GM21786 (cell line): ENCODE results near the gene OOEP.

ENCODE experiments used
- ATAC-seq: cut with Tn5 transposase; IDR thresholded peaks from one replicate; pipeline ENCODE4 v1.9.1; 2021; ENCODE audit not compliant: unreplicated experiment

OOEP gene

GRCh38 chr6:73367761-73368355, 1.8 kb downstream of the OOEP start:
- ATAC-seq, result no peak

GRCh38 chr6:73364549-73364948, 5.1 kb downstream of the OOEP start:
- ATAC-seq, result no peak

DNA sequence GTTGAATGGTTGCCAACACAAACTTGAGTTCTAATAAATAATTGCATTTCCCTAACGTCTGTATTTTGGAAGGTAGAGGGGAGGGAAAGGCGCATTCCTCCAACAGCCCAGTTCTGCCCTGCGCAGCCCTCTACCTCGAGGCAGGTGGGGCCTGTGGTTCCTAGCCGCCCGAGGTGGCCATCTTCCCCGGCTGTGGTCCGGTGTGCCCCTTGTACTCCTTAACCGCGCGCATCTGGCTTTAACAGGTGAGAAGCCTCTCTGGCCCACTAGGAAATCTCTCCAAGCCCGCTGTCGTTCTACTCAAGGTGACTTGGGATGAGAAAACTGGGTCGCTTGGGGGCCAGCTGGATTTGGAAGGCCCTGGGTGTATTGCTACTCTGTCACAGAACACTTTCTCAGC, 5.6 kb downstream of the OOEP start:
- no peak for ATAC-seq

DNA sequence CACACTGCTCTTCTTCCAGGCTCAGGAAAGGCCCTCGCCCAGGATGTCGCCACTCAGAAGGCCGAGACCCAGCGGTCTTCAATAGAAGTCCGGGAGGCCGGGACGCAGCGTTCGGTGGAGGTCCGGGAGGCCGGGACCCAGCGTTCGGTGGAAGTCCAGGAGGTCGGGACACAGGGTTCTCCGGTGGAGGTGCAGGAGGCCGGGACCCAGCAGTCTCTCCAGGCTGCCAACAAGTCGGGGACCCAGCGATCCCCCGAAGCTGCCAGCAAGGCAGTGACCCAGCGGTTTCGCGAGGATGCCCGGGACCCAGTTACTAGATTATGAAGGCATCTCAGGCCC, 6.2 kb downstream of the OOEP start:
- no peak for ATAC-seq

DNA sequence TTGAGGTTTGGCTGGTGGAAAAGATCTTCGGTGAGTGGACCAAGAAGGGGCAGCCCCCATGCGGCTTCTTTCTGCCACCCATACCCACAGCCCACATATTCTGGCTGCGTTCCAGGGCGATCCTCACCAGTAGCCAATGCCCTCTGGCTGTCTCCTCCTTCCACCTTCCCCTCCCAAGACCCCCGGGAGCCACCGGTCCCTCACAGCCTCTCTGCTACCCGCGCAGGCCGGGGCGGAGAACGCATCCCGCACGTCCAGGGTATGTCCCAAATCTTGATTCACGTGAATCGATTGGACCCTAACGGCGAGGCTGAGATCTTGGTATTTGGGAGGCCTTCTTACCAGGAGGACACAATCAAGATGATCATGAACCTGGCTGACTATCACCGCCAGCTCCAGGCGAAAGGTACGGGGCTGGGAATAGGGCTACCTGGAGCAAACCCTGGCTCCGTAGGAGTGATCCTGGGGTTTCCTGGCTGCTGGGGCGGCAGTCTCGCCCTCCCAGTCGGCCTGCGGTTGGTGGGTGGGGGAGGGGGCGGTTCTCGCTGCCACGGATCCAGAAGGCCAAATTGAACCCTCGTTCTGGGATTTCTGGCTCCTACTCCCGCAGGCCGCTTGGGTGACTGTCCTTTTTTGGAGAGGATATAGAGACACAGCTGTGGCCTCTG, 6.7 kb downstream of the OOEP start:
- no peak for ATAC-seq

GRCh38 chr6:73362358-73362757, 7.3 kb downstream of the OOEP start, which contains the start of gene KHDC3L:
TSS of gene KHDC3L (plus strand) at chr6:73362658. CDS start at chr6:73362730, 72 bp downstream.
- no peak for ATAC-seq

DNA sequence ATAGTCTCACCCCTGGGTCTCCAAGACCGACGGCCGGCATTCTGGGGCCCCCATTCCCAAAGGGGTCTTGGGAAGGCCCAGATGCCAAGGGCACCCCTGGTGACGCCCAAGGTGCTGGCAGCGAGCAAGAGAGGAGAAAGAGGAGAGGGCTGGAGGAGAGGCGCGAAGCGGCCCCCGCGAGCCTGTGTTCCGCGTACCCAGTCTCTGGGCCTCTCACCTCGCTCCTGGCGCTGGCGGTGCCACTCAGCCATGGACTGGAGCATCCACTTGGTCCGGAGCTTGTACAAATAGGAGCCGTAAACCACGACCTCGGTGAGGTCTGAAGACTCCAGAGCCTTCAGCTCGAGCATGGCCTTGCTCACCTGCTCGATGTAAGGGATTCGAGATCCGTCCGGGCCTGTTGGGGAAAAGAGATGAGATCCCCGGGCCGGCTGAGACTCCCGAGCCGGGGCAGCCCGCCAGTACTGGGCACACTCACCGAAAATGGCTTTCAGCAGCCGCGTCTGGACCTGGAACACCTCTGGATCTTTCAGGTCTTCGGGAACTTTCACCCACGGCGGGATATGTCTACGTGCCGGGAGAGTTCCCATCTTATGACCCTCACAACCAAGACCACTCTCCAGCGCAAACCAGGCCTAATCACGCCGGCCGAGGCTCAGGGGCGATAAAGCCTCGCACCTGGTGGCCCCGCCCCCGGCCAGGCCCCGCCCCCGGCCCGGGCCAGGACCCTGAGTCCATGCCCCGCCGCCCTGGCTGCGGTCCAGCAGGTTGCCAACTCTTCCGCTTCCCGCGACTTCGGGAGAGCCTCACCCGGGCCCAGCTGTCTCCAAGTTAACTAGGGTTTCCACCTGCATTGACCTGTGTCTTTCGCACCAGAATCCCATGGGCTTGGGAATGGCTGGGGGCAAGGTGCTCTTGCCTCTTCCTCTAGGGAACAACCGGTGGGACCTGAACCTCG, 15.8 kb downstream of the OOEP start, which contains the start of gene DPPA5:
Gene DPPA5 (minus strand): TSS at position 641 of the 958 bp plus-strand sequence. CDS start 51 bp downstream, at position 590.
- no peak for ATAC-seq

- no peak for ATAC-seq
Observed at GRCh38 chr6:73349311-73349710, 20.4 kb downstream of the OOEP start.

DNA sequence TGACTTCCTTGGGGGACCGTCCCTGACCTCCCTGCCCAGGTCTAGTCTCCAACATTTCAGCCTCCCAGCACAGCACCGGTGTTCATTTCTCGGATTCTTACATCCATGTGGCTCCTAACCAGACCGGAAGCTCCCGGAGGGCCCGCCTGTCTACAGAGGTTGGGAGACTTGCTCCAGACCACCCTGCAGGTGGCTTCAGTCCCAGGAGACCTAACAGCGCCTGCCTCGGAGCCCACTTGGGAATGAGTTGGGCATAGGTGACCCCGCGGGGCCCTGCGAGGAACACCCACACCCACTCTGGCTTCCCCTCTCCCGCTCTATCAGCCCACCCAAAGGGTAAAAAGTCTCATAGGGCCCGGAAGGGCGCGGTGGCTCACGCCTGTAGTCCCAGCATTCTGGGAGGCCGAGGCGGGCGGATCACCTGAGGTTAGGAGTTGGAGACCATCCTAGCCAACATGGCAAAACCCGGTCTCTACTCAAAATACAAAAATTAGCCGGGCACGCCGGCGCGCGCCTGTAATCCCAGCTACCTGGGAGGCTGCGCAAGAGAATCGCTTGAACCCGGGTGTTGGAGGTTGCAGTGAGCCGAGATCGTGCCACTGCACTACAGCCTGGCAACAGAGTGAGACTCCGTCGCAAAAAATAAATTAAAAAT, 21.0 kb downstream of the OOEP start:
- ATAC-seq, result no peak

GRCh38 chr6:73343164-73343563, 26.5 kb downstream of the OOEP start:
- ATAC-seq, result no peak

DNA sequence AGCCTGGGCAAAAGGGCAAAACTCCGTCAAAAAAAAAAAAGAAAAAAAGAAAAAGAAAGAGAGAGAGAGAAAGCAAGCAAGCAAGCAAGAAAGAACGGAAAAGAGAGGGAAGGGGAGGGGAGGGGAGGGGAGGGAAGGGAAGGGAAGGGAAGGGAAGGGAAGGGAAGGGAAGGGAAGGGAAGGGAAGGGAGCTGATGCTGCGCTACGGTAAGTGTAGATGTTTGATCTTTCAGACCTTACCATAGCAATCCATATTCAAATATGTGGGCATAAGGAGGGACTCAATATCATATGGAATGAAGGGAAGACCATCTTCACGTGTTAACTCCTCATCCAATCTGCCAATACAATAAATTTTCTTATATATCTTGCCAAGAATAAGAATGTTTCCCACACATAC, 27.5 kb downstream of the OOEP start:
- ATAC-seq, result no peak

- ATAC-seq, result no peak
Observed at GRCh38 chr6:73341335-73341734, 28.4 kb downstream of the OOEP start.

DNA sequence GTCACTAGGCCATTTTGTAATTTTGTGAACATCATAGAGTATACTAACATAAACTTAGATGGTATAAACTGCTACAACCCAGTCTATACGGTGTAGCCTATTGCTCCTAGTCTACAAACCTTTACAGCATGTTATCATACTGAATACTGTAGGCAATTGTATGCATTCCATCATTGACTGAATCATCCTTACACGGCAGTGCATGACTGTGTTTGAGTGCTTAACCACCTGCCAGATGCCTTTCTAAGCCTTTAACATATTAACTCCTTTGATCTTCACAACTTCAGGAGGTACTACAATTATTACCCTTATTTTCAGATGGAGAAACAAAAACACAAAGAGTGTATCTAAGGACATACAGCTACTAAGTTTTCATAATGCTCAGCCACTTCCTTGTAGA, 29.6 kb downstream of the OOEP start:
- ATAC-seq, result no peak

GRCh38 chr6:73339340-73339739, 30.4 kb downstream of the OOEP start:
- no peak for ATAC-seq

DNA sequence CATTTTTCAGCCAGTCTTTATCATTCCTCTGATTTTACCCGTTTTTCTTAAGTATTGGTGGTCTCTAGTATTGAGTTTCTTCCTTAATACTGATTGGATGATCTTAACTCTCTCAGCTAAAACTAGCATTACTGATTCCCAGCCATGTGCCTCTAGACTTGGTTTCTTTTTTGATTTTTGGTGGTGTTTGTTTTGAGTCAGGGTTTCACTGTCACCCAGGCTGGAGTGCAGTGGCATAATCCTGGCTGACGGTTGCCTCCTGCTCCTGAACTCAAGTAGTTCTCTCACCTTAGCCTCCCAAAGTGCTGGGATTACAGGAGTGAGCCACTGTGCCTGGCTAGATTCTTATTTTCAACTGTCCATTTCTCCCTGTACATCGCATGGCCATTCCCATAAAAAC, 40.5 kb downstream of the OOEP start:
- ATAC-seq, result peak; percentile 75

DNA sequence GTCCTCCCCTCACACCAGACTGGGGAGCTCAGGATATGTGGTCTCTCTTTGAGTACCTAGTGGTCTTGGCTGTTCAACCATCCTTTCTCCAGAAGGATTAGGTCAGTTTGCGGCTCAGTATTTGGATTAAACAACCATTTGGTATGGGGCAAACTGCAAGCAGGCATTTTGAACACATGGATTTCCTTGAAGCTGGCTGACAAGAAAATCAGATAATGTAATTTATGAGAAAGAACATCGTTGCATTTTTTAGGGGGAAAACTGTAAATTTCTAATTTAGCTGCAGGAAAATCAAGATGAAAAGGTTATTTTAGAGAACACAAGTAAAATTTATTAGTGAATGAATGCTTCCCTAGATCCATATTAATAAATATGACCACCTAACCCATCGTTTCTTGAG, 40.9 kb downstream of the OOEP start:
- ATAC-seq, result no peak

DNA sequence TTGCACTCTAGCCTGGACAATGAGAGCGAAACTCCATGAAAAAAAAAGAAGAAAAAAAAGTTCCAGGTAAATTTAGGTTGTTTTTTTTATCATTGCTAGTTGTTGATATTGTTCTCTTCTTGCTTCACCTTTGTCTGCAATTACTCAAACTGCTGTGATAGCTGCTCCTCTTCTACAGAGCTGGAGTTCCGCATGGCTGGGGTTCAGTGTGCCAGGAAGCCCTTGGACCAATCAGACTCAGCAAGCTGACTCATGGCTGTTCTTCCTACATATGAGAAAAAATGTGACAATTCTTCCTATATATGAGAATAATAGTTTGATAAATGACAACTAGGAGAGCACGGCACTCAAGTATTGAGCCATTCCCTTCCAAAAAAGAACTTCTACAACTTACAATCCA, 44.0 kb downstream of the OOEP start:
- no peak for ATAC-seq

- no peak for ATAC-seq
Observed at GRCh38 chr6:73323323-73323722, 46.4 kb downstream of the OOEP start.
